MCF 10A (cell line): Measurements from ENCODE around the gene NRG4. TPM values are rescaled to one million over a fixed set of nuclear protein-coding genes. Genes with fewer than 3 reads are reported as not detected.

Experiments
- BruUV-seq: library from RNA; stranded (reverse); fragments of 400-500 nt; replicated peaks from 2 replicates; lab custom pipeline; 2021; lab: Mats Ljungman, UMichigan
- CTCF ChIA-PET: fragments of 300-600 bp; sonication (Branson Sonifier 250); formaldehyde crosslinking; extraction: SDS; loops from one replicate; lab custom pipeline; 2021; ENCODE audit warnings: antibody characterized with exemption, inconsistent platforms; lab: Yijun Ruan, JAX
- POLR2A ChIA-PET: fragments of 300-600, 350-650 bp; sonication (Branson Sonifier 250); formaldehyde crosslinking; extraction: SDS; loops from one replicate; lab custom pipeline; 2020; ENCODE audit warnings: antibody characterized with exemption, inconsistent platforms; lab: Yijun Ruan, JAX
- DNase-seq: peaks from one replicate; pipeline ENCODE4 v3.0.0-alpha.2; 2018; ENCODE audit not compliant: unreplicated experiment
- H3K27ac Mint-ChIP-seq: one replicate; pipeline ENCODE4 v1.8.0; 2022; ENCODE audit warnings: mild to moderate bottlenecking, low read depth, mixed read lengths; ENCODE audit not compliant: unreplicated experiment
- H3K27me3 Mint-ChIP-seq: one replicate; pipeline ENCODE4 v1.8.0; 2022; ENCODE audit warnings: mixed read lengths; ENCODE audit not compliant: insufficient read depth, unreplicated experiment
- H3K36me3 Mint-ChIP-seq: one replicate; pipeline ENCODE4 v1.8.0; 2022; ENCODE audit warnings: mild to moderate bottlenecking, moderate library complexity, mixed read lengths; ENCODE audit not compliant: insufficient read depth, unreplicated experiment
- H3K4me1 Mint-ChIP-seq: one replicate; pipeline ENCODE4 v1.8.0; 2022; ENCODE audit warnings: mixed read lengths; ENCODE audit not compliant: insufficient read depth, unreplicated experiment
- H3K4me3 Mint-ChIP-seq: one replicate; pipeline ENCODE4 v1.8.0; 2022; ENCODE audit warnings: mild to moderate bottlenecking, moderate library complexity, mixed read lengths; ENCODE audit not compliant: unreplicated experiment
- H3K9me3 Mint-ChIP-seq: one replicate; pipeline ENCODE4 v1.8.0; 2022; ENCODE audit warnings: mixed read lengths; ENCODE audit not compliant: unreplicated experiment
- intact Hi-C: fragments of 100-400 bp; cut with micrococcal nuclease; formaldehyde crosslinking; loops from 2 replicates; pipeline ENCODE4 v1.14.1; 2022
- total RNA-seq: library from RNA; stranded (reverse); gene quantifications from 2 replicates; pipeline ENCODE4 v1.2.3, GENCODE V29; 2022
- TF ChIP-seq, protein P1 (sequence below): fragments of 200-600 bp; IDR thresholded peaks from one replicate; pipeline ENCODE4 v1.8.0; 2022; ENCODE audit warnings: antibody characterized with exemption, mild to moderate bottlenecking; ENCODE audit not compliant: unreplicated experiment

Gene NRG4
- total RNA-seq, 1 experiment from 2014 or later, result not detected

DNA sequence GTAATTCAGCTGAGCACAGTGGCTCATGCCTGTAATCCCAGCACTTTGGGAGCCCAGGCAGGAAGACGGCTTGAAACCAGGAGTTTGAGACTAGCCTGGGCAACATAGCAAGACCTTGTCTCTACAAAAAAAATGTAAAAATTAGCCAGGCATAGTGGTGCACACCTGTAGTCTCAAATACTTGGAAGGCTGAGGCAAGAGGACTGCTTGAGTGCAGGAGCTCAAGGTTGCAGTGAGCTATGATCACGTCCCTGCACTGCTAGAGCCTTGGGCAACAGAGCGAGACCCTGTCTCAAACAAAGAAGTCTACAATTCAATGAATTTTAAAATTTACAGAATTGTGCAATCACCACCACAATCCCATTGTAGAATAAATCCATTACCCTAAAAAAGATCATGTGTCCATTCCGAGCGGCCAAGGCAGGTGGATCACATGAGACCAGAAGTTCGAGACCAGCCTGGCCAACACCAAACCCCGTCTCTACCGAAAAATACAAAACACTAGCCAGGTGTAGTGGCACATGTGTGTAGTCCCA, 63.4 kb downstream of the NRG4 start:
- TF ChIP-seq, protein P1, sequence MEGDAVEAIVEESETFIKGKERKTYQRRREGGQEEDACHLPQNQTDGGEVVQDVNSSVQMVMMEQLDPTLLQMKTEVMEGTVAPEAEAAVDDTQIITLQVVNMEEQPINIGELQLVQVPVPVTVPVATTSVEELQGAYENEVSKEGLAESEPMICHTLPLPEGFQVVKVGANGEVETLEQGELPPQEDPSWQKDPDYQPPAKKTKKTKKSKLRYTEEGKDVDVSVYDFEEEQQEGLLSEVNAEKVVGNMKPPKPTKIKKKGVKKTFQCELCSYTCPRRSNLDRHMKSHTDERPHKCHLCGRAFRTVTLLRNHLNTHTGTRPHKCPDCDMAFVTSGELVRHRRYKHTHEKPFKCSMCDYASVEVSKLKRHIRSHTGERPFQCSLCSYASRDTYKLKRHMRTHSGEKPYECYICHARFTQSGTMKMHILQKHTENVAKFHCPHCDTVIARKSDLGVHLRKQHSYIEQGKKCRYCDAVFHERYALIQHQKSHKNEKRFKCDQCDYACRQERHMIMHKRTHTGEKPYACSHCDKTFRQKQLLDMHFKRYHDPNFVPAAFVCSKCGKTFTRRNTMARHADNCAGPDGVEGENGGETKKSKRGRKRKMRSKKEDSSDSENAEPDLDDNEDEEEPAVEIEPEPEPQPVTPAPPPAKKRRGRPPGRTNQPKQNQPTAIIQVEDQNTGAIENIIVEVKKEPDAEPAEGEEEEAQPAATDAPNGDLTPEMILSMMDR, result no peak
- BruUV-seq, result no TSS peak
- intact Hi-C loops, result no loop called here
- CTCF ChIA-PET, result interaction anchor here (0.6 to 1.2 kb wide), 3 partner anchors 17 to 191 kb away, joined by 3 read pairs; no protein-coding TSS in a partner anchor
- no peak overlapping the region for H3K27ac Mint-ChIP-seq
- no peak for DNase-seq
- H3K4me1 Mint-ChIP-seq, result peaks cover 14% of the 10 kb centered on the region
- POLR2A ChIA-PET, result interaction anchor here (1.0 kb wide), 1 partner anchor 15 kb away, joined by 3 read pairs; no protein-coding TSS in a partner anchor
- H3K36me3 Mint-ChIP-seq, result peaks cover under 1% of the 10 kb centered on the region
- H3K27me3 Mint-ChIP-seq, result no peaks in the 10 kb centered on the region
- H3K9me3 Mint-ChIP-seq, result no peaks in the 10 kb centered on the region
- no peak overlapping the region for H3K4me3 Mint-ChIP-seq

DNA sequence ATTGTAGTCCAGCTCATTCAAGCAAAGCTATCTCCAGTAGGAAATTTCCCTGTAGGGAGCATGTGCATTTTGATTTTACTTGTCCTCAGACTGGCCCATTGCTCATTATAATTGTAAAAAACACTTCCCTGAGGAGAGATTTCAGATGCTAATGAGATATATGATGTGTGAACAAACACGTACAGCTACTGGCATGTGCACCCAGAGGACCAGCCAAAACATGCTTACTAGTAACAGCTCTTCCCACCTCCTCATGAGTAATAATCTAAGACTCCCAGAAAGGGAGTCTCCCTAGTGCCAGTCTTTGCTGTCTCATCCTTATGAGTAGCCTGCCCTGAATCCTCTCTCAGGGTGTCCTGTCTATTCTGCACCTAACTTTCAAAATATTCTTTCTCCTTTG, 65.1 kb downstream of the NRG4 start:
- no TSS peak for BruUV-seq
- peak; percentile 77 for DNase-seq
- intact Hi-C loops, result no loop called here
- TF ChIP-seq, protein P1, result no peak
- Mint-ChIP-seq H3K4me1 (peaks cover 14% of the 10 kb centered on the region), H3K36me3 (no peaks in the 10 kb centered on the region), H3K27me3 (no peaks in the 10 kb centered on the region), H3K9me3 (no peaks in the 10 kb centered on the region), H3K27ac (no peak overlapping the region), H3K4me3 (no peak overlapping the region)
- ChIA-PET POLR2A (interaction anchor here (0.6 to 2.0 kb wide), 19 partner anchors 9 to 1040 kb away, joined by 3 to 17 read pairs (median 4); partner anchors contain the start of genes FAM219B, NRG4 and TMEM266), CTCF (interaction anchor here (0.8 to 2.5 kb wide), 6 partner anchors 18 to 203 kb away, joined by 3 to 11 read pairs (median 5); no protein-coding TSS in a partner anchor)

DNA sequence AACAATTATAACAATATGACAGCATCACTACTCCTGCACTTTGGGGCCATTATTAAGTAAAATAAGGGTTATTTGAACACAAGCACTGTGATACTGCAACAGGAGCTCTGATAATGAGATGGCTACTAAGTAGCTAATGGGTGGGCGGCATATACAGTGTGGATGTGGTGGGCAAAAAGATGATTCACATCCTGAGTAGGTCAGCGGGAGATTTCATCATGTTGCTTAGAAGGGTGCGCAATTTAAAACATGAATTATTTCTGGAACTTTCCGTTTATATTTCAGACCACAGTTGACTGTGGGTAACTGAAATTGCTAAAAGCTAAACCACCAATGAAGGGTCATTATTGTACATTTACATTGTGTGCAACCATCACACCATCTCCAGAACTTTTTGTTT, 66.3 kb downstream of the NRG4 start:
- no peaks in the 10 kb centered on the region for H3K27me3 Mint-ChIP-seq
- ChIA-PET POLR2A (interaction anchor here (1.2 to 2.0 kb wide), 6 partner anchors 8 to 136 kb away, joined by 3 to 17 read pairs (median 4); no protein-coding TSS in a partner anchor), CTCF (interaction anchor here (0.6 to 2.5 kb wide), 5 partner anchors 17 to 425 kb away, joined by 3 to 11 read pairs (median 5); no protein-coding TSS in a partner anchor)
- H3K4me3 Mint-ChIP-seq, result no peak overlapping the region
- no TSS peak for BruUV-seq
- H3K9me3 Mint-ChIP-seq, result no peaks in the 10 kb centered on the region
- intact Hi-C loops, result no loop called here
- H3K27ac Mint-ChIP-seq, result no peak overlapping the region
- H3K4me1 Mint-ChIP-seq, result peaks cover 14% of the 10 kb centered on the region
- no peak for DNase-seq
- TF ChIP-seq, protein P1, result no peak
- H3K36me3 Mint-ChIP-seq, result no peaks in the 10 kb centered on the region

DNA sequence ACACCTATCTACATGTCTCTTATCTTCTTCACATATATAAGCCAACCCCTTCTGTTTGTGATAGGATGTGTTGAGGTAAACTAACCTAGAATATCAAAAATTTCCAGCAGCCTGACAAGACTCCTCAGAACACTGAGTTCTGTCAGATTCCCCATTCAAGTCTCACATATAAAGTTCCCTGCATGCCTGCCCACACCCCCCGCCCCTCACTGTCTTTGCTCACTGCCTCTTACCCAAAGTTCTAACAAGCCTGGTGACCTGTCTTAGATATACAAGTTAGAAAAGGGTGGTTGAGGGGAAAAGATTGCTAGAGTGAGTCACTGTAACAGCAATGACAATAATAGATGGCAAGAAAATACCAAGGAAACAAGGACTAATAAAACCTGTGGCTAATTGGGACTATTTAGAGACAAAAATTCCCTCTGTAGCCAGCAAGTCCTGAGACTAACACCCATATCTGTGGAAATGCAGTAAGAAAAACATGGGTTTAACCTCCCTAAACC, 68.5 kb downstream of the NRG4 start:
- CTCF ChIA-PET, result no interaction called here
- POLR2A ChIA-PET, result interaction anchor here (0.5 kb wide), 1 partner anchor 207 kb away, joined by 4 read pairs; no protein-coding TSS in a partner anchor
- TF ChIP-seq, protein P1, result no peak
- no TSS peak for BruUV-seq
- Mint-ChIP-seq H3K4me1 (peaks cover 14% of the 10 kb centered on the region), H3K27me3 (no peaks in the 10 kb centered on the region), H3K36me3 (peaks cover 16% of the 10 kb centered on the region), H3K4me3 (no peak overlapping the region), H3K27ac (no peak overlapping the region), H3K9me3 (no peaks in the 10 kb centered on the region)
- no peak for DNase-seq
- intact Hi-C loops, result no loop called here
